ENCODE data around the gene CASP8AP2. TPM values are rescaled to one million over a fixed set of nuclear protein-coding genes. Genes with fewer than 3 reads are reported as not detected.
"Not testable (repeated sequence)": the region's sequence is repeated elsewhere in the genome, so short reads cannot be mapped to it uniquely, and the experiment has no call there.

Gene CASP8AP2
- total and polyA plus RNA-seq, 2 of the 13 experiments (the other 11 are each of a cell fraction or from before 2014, with no cell fraction given) = 5.7 to 13.5 TPM

DNA sequence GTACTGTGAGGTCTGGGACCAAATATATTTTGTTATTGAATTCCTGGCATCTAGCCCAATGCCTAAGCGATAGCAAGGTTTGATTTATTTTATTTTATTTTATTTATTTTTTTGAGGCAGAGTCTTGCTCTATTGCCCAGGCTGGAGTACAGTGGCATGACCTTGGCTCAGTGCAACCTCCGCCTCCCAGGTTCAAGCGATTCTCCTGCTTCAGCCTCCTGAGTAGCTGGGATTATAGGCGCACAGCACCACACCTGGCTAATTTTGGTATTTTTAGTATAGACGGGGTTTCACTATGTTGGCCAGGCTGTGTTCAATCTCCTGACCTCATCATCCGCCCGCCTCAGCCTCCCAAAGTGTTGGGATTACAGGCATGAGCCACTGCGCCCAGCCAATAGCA is 62.9 kb downstream of the CASP8AP2 start:
- H3K36me3 ChIP-seq (replicated peaks in 1 of 2; ENCODE audit: control insufficient read depth in 1 of 2, insufficient read depth in 2 of 2, low read length in 2 of 2); intact Hi-C loops (cut with micrococcal nuclease; ENCODE audit: unreplicated experiment); DNase-seq (ENCODE audit: low spot score); ATAC-seq; H3K4me2 ChIP-seq (ENCODE audit: low read depth, low read length); POLR2A ChIA-PET; FAIRE-seq; H3K27ac ChIP-seq (ENCODE audit: extremely low read length, insufficient read depth, low read length); H3K9me3 ChIP-seq (ENCODE audit: low read length); in situ Hi-C loops (cut with HindIII; ENCODE audit: extremely low pct_ligation_motif_present, low pct_unique_long_range_greater_than_20kb); H3K79me2 ChIP-seq (ENCODE audit: insufficient read depth, low read length); H2AFZ ChIP-seq (ENCODE audit: low read length); BruUV-seq (replicated peaks); H3K4me3 ChIP-seq (replicated peaks in 1 of 3; ENCODE audit: insufficient read depth in 1 of 3, low read depth in 2 of 3, low read length in 3 of 3); H3K27me3 ChIP-seq (ENCODE audit: control insufficient read depth in 1 of 2, insufficient read depth in 2 of 2, low read length in 2 of 2); H3K9ac ChIP-seq (ENCODE audit: insufficient read depth, low read depth, low read length); CTCF ChIA-PET (ENCODE audit: low intra/inter-chr PET ratio, low total read pairs); H4K20me1 ChIP-seq (ENCODE audit: insufficient read depth, low read length): not testable (repeated sequence)
- H3K4me1 ChIP-seq (ENCODE audit: insufficient read depth, low read length) = peaks cover 15% of the 10 kb centered on the region
- WGBS (ENCODE audit: low lambda C conversion rate) = 43% methylated on average over 8 of the region's 8 CpGs
- peak; percentile 69 for TF ChIP-seq ZNF121 (CRISPR knock-in tag; IDR thresholded peaks at IDR 0.05)
- peak; percentile 26 for TF ChIP-seq STAG1 (CRISPR knock-in tag; IDR thresholded peaks at IDR 0.05)
- TF ChIP-seq, protein P1, sequence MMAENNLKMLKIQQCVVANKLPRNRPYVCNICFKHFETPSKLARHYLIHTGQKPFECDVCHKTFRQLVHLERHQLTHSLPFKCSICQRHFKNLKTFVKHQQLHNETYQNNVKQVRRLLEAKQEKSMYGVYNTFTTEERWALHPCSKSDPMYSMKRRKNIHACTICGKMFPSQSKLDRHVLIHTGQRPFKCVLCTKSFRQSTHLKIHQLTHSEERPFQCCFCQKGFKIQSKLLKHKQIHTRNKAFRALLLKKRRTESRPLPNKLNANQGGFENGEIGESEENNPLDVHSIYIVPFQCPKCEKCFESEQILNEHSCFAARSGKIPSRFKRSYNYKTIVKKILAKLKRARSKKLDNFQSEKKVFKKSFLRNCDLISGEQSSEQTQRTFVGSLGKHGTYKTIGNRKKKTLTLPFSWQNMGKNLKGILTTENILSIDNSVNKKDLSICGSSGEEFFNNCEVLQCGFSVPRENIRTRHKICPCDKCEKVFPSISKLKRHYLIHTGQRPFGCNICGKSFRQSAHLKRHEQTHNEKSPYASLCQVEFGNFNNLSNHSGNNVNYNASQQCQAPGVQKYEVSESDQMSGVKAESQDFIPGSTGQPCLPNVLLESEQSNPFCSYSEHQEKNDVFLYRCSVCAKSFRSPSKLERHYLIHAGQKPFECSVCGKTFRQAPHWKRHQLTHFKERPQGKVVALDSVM (CRISPR knock-in tag; IDR thresholded peaks at IDR 0.05) = 0 out of 2 replicates have a peak, but pooled peaks have one; percentile 24

DNA sequence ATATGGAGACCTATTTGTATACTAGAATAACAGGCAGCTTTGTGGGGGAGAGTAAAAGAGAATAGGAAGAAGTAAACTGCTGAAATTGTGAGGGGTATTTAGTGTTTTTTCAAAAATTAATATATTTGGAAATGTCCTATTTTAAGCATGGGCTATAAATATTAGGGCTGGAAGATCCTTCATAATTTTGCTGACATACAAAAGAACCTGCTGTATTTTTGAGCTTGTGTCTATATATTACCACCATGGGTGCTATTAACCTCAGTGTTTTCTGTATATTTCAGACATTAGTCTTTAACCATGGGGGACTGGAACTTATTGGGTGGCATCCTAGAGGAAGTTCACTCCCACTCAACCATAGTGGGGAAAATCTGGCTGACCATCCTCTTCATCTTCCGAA is 64.5 kb downstream of the CASP8AP2 start, which contains the start of gene GJA10:
TSS of gene GJA10 (plus strand) at position 301 of the 400 bp plus-strand sequence. CDS start at position 301, 0 bp downstream.
- no peak within 1 kb of the TSS for H2AFZ ChIP-seq (ENCODE audit: low read length)
- 0% methylated on average over 1 of the region's 1 CpG for WGBS (ENCODE audit: low lambda C conversion rate)
- no peak within 1 kb of the TSS for H3K4me3 ChIP-seq (replicated peaks in 1 of 3; ENCODE audit: insufficient read depth in 1 of 3, low read depth in 2 of 3, low read length in 3 of 3)
- no peak for ATAC-seq
- no peaks in the 10 kb centered on the region for H4K20me1 ChIP-seq (ENCODE audit: insufficient read depth, low read length)
- no peak within 1 kb of the TSS for H3K4me2 ChIP-seq (ENCODE audit: low read depth, low read length)
- CTCF ChIA-PET (ENCODE audit: low intra/inter-chr PET ratio, low total read pairs) = no interaction called here
- BruUV-seq (replicated peaks) = no TSS peak
- H3K79me2 ChIP-seq (ENCODE audit: insufficient read depth, low read length) = no peaks in the 10 kb centered on the region
- no peaks in the 10 kb centered on the region for H3K9me3 ChIP-seq (ENCODE audit: low read length)
- H3K27me3 ChIP-seq (ENCODE audit: control insufficient read depth in 1 of 2, insufficient read depth in 2 of 2, low read length in 2 of 2) = peaks cover 0 to 1% of the 10 kb centered on the region in 2 experiments; a peak in 2 of 5 replicates
- H3K9ac ChIP-seq (ENCODE audit: insufficient read depth, low read depth, low read length) = no peak within 1 kb of the TSS
- intact Hi-C loops (cut with micrococcal nuclease; ENCODE audit: unreplicated experiment) = no loop called here
- POLR2A ChIA-PET = no interaction called here
- no peak for DNase-seq (ENCODE audit: low spot score)
- H3K4me1 ChIP-seq (ENCODE audit: insufficient read depth, low read length) = no peaks in the 10 kb centered on the region
- in situ Hi-C loops (cut with HindIII; ENCODE audit: extremely low pct_ligation_motif_present, low pct_unique_long_range_greater_than_20kb) = no loop called here
- H3K27ac ChIP-seq (ENCODE audit: extremely low read length, insufficient read depth, low read length) = no peak within 1 kb of the TSS
- FAIRE-seq = no peak
- H3K36me3 ChIP-seq (replicated peaks in 1 of 2; ENCODE audit: control insufficient read depth in 1 of 2, insufficient read depth in 2 of 2, low read length in 2 of 2) = no peaks in the 10 kb centered on the region
- no peak for TF ChIP-seq SCMH1 (CRISPR knock-in tag; IDR thresholded peaks at IDR 0.05; ENCODE audit: borderline replicate concordance)
- no peak for TF ChIP-seq ADNP (CRISPR knock-in tag; IDR thresholded peaks at IDR 0.05)
- TF ChIP-seq ZNF232 (CRISPR knock-in tag; IDR thresholded peaks at IDR 0.05; ENCODE audit: borderline replicate concordance) = no peak
- no peak for TF ChIP-seq EEA1 (CRISPR knock-in tag; IDR thresholded peaks at IDR 0.05; ENCODE audit: borderline replicate concordance)
- no peak for TF ChIP-seq FOXJ3 (CRISPR knock-in tag; IDR thresholded peaks at IDR 0.05; ENCODE audit: borderline replicate concordance)
- TF ChIP-seq, protein P2, sequence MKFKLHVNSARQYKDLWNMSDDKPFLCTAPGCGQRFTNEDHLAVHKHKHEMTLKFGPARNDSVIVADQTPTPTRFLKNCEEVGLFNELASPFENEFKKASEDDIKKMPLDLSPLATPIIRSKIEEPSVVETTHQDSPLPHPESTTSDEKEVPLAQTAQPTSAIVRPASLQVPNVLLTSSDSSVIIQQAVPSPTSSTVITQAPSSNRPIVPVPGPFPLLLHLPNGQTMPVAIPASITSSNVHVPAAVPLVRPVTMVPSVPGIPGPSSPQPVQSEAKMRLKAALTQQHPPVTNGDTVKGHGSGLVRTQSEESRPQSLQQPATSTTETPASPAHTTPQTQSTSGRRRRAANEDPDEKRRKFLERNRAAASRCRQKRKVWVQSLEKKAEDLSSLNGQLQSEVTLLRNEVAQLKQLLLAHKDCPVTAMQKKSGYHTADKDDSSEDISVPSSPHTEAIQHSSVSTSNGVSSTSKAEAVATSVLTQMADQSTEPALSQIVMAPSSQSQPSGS (CRISPR knock-in tag; IDR thresholded peaks at IDR 0.05) = no peak
- TF ChIP-seq ZNF546 (CRISPR knock-in tag; conservative IDR thresholded peaks at IDR 0.05) = no peak
- no peak for TF ChIP-seq ZNF484 (CRISPR knock-in tag; IDR thresholded peaks at IDR 0.05; ENCODE audit: borderline replicate concordance, low read depth)
- no peak for TF ChIP-seq STAG1 (CRISPR knock-in tag; IDR thresholded peaks at IDR 0.05)
- no peak for TF ChIP-seq ZFP41 (CRISPR knock-in tag; IDR thresholded peaks at IDR 0.05; ENCODE audit: borderline replicate concordance)
- no peak for TF ChIP-seq KDM2A (CRISPR knock-in tag; IDR thresholded peaks at IDR 0.05; ENCODE audit: borderline replicate concordance, low read depth)
- TF ChIP-seq RXRA (CRISPR knock-in tag; IDR thresholded peaks at IDR 0.05) = no peak
- no peak for TF ChIP-seq EED (CRISPR knock-in tag; IDR thresholded peaks at IDR 0.05)
- no peak for TF ChIP-seq ZNF839 (CRISPR knock-in tag; IDR thresholded peaks at IDR 0.05; ENCODE audit: borderline replicate concordance)

Data from HepG2 (cell line).